Thoracic aorta (tissue), 2 donors: ENCODE results near the gene PLSCR3. TPM values are rescaled to one million over a fixed set of nuclear protein-coding genes. Genes with fewer than 3 reads are reported as not detected.

Experiments used
- ATAC-seq: fragments of 150-250 bp; one replicate; pipeline ENCODE4 v1.8.0; 2017; ENCODE audit warnings: low read depth; ENCODE audit not compliant: insufficient number of reproducible peaks, low FRiP score
- DNase-seq: peaks from one replicate; pipeline ENCODE4 v3.0.0-alpha.2; 2020; ENCODE audit warnings: low spot score
- H3K27ac ChIP-seq, 2 donors: fragments of 200-600 bp; sonication (generic); 1 replicate in 1 of 2; 2 replicates in 1 of 2; pipeline ENCODE4 v1.5.1; 2016; ENCODE audit warnings: mild to moderate bottlenecking in 2 of 2, moderate library complexity in 2 of 2
- H3K27me3 ChIP-seq: fragments of 200-600 bp; sonication (generic); replicated peaks from 2 replicates; pipeline ENCODE4 v1.6.0; 2016; ENCODE audit warnings: mild to moderate bottlenecking; ENCODE audit not compliant: insufficient read depth
- H3K36me3 ChIP-seq: fragments of 200-600 bp; sonication (generic); one replicate; pipeline ENCODE4 v1.5.1; 2016
- H3K4me1 ChIP-seq, 2 donors: fragments of 200-600 bp; sonication (generic); 1 replicate in 1 of 2; 2 replicates in 1 of 2; pipeline versions ENCODE4 v1.5.1 to v1.6.0; 2016; ENCODE audit warnings: low read depth in 2 of 2, mild to moderate bottlenecking in 1 of 2; ENCODE audit not compliant: control insufficient read depth in 1 of 2
- H3K4me3 ChIP-seq: fragments of 200-600 bp; sonication (generic); 2 replicates; pipeline ENCODE4 v1.5.1; 2016; ENCODE audit warnings: mild to moderate bottlenecking
- H3K9me3 ChIP-seq: fragments of 200-600 bp; sonication (generic); 2 replicates; pipeline ENCODE4 v1.5.1; 2016
- total RNA-seq, 2 donors: library from RNA; depleted of rRNA; stranded (reverse); fragments of >200 nt; gene quantifications; one replicate each; pipeline versions ENCODE4 v1.1.0 to v1.2.3, GENCODE V29; 2016
- TF ChIP-seq, protein P1 (sequence below): fragments of 200-600 bp; sonication (generic); IDR thresholded peaks from one replicate; pipeline ENCODE4 v1.5.1; 2019; ENCODE audit warnings: antibody characterized with exemption

PLSCR3 gene
- total RNA-seq, 2 donors from 2014 or later, result 31.0 to 49.4 TPM

GRCh38 chr17:7408252-7408727 lies 14.0 kb upstream of the PLSCR3 start:
- H3K9me3 ChIP-seq, result no peaks in the 10 kb centered on the region
- no peaks in the 10 kb centered on the region for H3K27me3 ChIP-seq
- DNase-seq (no peak), ATAC-seq (no peak)
- no peak overlapping the region for H3K4me3 ChIP-seq
- no peaks in the 10 kb centered on the region for H3K36me3 ChIP-seq
- peaks cover 7 to 11% of the 10 kb centered on the region in 2 donors for H3K4me1 ChIP-seq
- TF ChIP-seq, protein P1, sequence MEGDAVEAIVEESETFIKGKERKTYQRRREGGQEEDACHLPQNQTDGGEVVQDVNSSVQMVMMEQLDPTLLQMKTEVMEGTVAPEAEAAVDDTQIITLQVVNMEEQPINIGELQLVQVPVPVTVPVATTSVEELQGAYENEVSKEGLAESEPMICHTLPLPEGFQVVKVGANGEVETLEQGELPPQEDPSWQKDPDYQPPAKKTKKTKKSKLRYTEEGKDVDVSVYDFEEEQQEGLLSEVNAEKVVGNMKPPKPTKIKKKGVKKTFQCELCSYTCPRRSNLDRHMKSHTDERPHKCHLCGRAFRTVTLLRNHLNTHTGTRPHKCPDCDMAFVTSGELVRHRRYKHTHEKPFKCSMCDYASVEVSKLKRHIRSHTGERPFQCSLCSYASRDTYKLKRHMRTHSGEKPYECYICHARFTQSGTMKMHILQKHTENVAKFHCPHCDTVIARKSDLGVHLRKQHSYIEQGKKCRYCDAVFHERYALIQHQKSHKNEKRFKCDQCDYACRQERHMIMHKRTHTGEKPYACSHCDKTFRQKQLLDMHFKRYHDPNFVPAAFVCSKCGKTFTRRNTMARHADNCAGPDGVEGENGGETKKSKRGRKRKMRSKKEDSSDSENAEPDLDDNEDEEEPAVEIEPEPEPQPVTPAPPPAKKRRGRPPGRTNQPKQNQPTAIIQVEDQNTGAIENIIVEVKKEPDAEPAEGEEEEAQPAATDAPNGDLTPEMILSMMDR, result no peak
- H3K27ac ChIP-seq, result no peak overlapping the region

GRCh38 chr17:7407485-7408251 lies 13.3 kb upstream of the PLSCR3 start, which contains the start of gene NLGN2:
Gene NLGN2 (plus strand): TSS chr17:7407845. CDS start chr17:7408256, 411 bp downstream.
- Histone ChIP-seq H3K27me3 (no peaks in the 10 kb centered on the region), H3K4me3 (no peak within 1 kb of the TSS), H3K36me3 (no peaks in the 10 kb centered on the region), H3K4me1 (peaks cover 13 to 17% of the 10 kb centered on the region in 2 donors), H3K9me3 (no peaks in the 10 kb centered on the region), H3K27ac (no peak within 1 kb of the TSS)
- DNase-seq (no peak), ATAC-seq (no peak)
- TF ChIP-seq, protein P1, result no peak

DNA sequence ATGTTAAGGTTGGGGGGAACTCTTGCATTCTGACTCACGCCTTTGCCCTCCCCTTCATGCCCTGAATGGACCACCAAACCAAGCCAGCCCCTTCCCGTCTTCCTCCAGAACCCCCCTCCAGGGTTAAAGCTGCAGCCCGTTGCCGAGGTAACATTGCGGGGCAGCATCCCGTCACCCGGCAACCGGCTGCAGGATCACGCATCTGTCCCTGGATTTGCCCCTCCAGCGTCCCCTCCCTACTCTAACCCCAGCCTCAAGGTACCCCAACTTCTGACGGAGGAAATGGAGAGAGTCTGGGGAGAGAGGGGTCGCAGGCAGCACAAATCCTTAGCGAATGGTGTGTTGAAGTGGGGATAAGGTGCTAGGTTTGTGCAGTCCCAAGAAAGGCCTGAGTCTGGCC lies 12.8 kb upstream of the PLSCR3 start:
- Histone ChIP-seq H3K36me3 (no peaks in the 10 kb centered on the region), H3K27ac (no peak overlapping the region), H3K27me3 (no peaks in the 10 kb centered on the region), H3K4me1 (peaks cover 18% of the 10 kb centered on the region in 2 donors), H3K4me3 (no peak overlapping the region), H3K9me3 (no peaks in the 10 kb centered on the region)
- TF ChIP-seq, protein P1, result no peak
- ATAC-seq (no peak), DNase-seq (no peak)

GRCh38 chr17:7406235-7406825 lies 12.0 kb upstream of the PLSCR3 start:
- TF ChIP-seq, protein P1, result no peak
- ATAC-seq, result no peak
- Histone ChIP-seq H3K4me1 (peaks cover 18% of the 10 kb centered on the region in 2 donors), H3K36me3 (no peaks in the 10 kb centered on the region), H3K27me3 (no peaks in the 10 kb centered on the region), H3K9me3 (no peaks in the 10 kb centered on the region), H3K27ac (peak overlapping the region; percentile 90 to 93), H3K4me3 (peak overlapping the region; percentile 90)
- DNase-seq, result no peak
